Mesendoderm (in vitro differentiated cells): ENCODE data around the gene CDCP1.

Source experiments
- DNase-seq: peaks from one replicate; pipeline ENCODE4 v3.0.0; 2013
- H2AK5ac ChIP-seq: 2 replicates; pipeline ENCODE4 v1.6.1; 2013; ENCODE audit warnings: low read length, inconsistent platforms
- H2BK120ac ChIP-seq: 2 replicates; pipeline ENCODE4 v1.6.1; 2013; ENCODE audit warnings: low read depth, mild to moderate bottlenecking, low read length, moderate library complexity, mixed read lengths
- H2BK15ac ChIP-seq: replicated peaks from 2 replicates; pipeline ENCODE4 v1.6.1; 2013; ENCODE audit warnings: low read depth, mild to moderate bottlenecking, moderate library complexity
- H2BK5ac ChIP-seq: 2 replicates; pipeline ENCODE4 v1.6.1; 2013; ENCODE audit warnings: low read length, inconsistent platforms
- H3K18ac ChIP-seq: 2 replicates; pipeline ENCODE4 v1.6.1; 2013; ENCODE audit warnings: mild to moderate bottlenecking, low read length, mixed read lengths
- H3K23ac ChIP-seq: one replicate; pipeline ENCODE4 v1.6.1; 2013; ENCODE audit warnings: low read length
- H3K27ac ChIP-seq: 2 replicates; pipeline ENCODE4 v1.5.1; 2013; ENCODE audit warnings: low read depth, mild to moderate bottlenecking, inconsistent platforms, low read length, moderate library complexity
- H3K27me3 ChIP-seq: 2 replicates; pipeline ENCODE4 v1.6.1; 2013; ENCODE audit warnings: low read length, control low read depth, mild to moderate bottlenecking, inconsistent platforms; ENCODE audit not compliant: insufficient read depth, poor library complexity
- H3K36me3 ChIP-seq: 2 replicates; pipeline ENCODE4 v1.6.1; 2013; ENCODE audit warnings: low read length, inconsistent platforms; ENCODE audit not compliant: control insufficient read depth, insufficient read depth
- H3K4ac ChIP-seq: one replicate; pipeline ENCODE4 v1.6.1; 2013; ENCODE audit warnings: low read depth, mild to moderate bottlenecking, low read length, moderate library complexity
- H3K4me1 ChIP-seq: 2 replicates; pipeline ENCODE4 v1.6.1; 2013; ENCODE audit warnings: low read depth, low read length, inconsistent platforms; ENCODE audit not compliant: control insufficient read depth
- H3K4me2 ChIP-seq: 2 replicates; pipeline ENCODE4 v1.6.1; 2013; ENCODE audit warnings: low read length
- H3K4me3 ChIP-seq: 2 replicates; pipeline ENCODE4 v1.5.1; 2013; ENCODE audit warnings: mild to moderate bottlenecking, low read length
- H3K56ac ChIP-seq: one replicate; pipeline ENCODE4 v1.6.1; 2013; ENCODE audit warnings: low read length
- H3K79me1 ChIP-seq: 2 replicates; pipeline ENCODE4 v1.6.1; 2013; ENCODE audit warnings: low read length, inconsistent platforms
- H3K79me2 ChIP-seq: 2 replicates; pipeline ENCODE4 v1.6.1; 2013; ENCODE audit warnings: mild to moderate bottlenecking, low read length; ENCODE audit not compliant: control insufficient read depth, insufficient read depth
- H3K9ac ChIP-seq: 2 replicates; pipeline ENCODE4 v1.6.1; 2013; ENCODE audit warnings: low read length, inconsistent platforms
- H4K5ac ChIP-seq: one replicate; pipeline ENCODE4 v1.6.1; 2013; ENCODE audit warnings: low read length
- H4K8ac ChIP-seq: one replicate; pipeline ENCODE4 v1.6.1; 2013; ENCODE audit warnings: low read depth, mild to moderate bottlenecking, control low read depth, low read length, moderate library complexity
- WGBS: extraction: QIAGEN DNeasy Blood & Tissue Kit; methylation state at CpG from one replicate; pipeline ENCODE4 v1.1.7; 2013; ENCODE audit warnings: low lambda C conversion rate, missing lambda C conversion rate; ENCODE audit not compliant: insufficient coverage; ENCODE audit errors: extremely low coverage; 5-methylcytosine and 5-hydroxymethylcytosine counted together

The CDCP1 gene

GRCh38 chr3:45164056-45164455, 17.9 kb upstream of the CDCP1 start:
- no peaks in the 10 kb centered on the region for H3K79me1 ChIP-seq
- no peak overlapping the region for H3K4ac ChIP-seq
- H3K27me3 ChIP-seq, result no peaks in the 10 kb centered on the region
- no CpG with 5 or more reads among the region's 4 CpGs for WGBS
- H4K8ac ChIP-seq, result no peak overlapping the region
- no peak overlapping the region for H3K23ac ChIP-seq
- H3K4me2 ChIP-seq, result no peak overlapping the region
- no peak overlapping the region for H4K5ac ChIP-seq
- peaks cover 6% of the 10 kb centered on the region for H3K4me1 ChIP-seq
- no peak for DNase-seq
- H3K79me2 ChIP-seq, result no peaks in the 10 kb centered on the region
- no peaks in the 10 kb centered on the region for H3K36me3 ChIP-seq
- H3K56ac ChIP-seq, result no peak overlapping the region
- no peak overlapping the region for H3K27ac ChIP-seq
- no peak overlapping the region for H3K9ac ChIP-seq
- H2BK15ac ChIP-seq, result no peak overlapping the region
- H2BK5ac ChIP-seq, result no peak overlapping the region
- H2BK120ac ChIP-seq, result no peak overlapping the region
- H3K18ac ChIP-seq, result no peak overlapping the region
- no peak overlapping the region for H2AK5ac ChIP-seq
- H3K4me3 ChIP-seq, result no peak overlapping the region

GRCh38 chr3:45163481-45163880, 17.3 kb upstream of the CDCP1 start:
- Histone ChIP-seq H3K36me3 (no peaks in the 10 kb centered on the region), H2BK15ac (no peak overlapping the region), H3K4me2 (no peak overlapping the region), H3K4me1 (peaks cover 6% of the 10 kb centered on the region), H4K8ac (no peak overlapping the region), H3K9ac (no peak overlapping the region), H4K5ac (no peak overlapping the region), H2BK5ac (no peak overlapping the region), H3K4me3 (no peak overlapping the region), H3K79me2 (no peaks in the 10 kb centered on the region), H2AK5ac (no peak overlapping the region), H3K23ac (no peak overlapping the region), H3K27me3 (no peaks in the 10 kb centered on the region), H3K56ac (no peak overlapping the region), H2BK120ac (no peak overlapping the region), H3K27ac (no peak overlapping the region), H3K4ac (no peak overlapping the region), H3K79me1 (no peaks in the 10 kb centered on the region), H3K18ac (no peak overlapping the region)
- no peak for DNase-seq
- no CpG with 5 or more reads among the region's 6 CpGs for WGBS

GRCh38 chr3:45154641-45155147, 8.5 kb upstream of the CDCP1 start:
- Histone ChIP-seq H3K23ac (no peak overlapping the region), H3K27ac (no peak overlapping the region), H4K8ac (no peak overlapping the region), H3K79me1 (no peaks in the 10 kb centered on the region), H3K27me3 (no peaks in the 10 kb centered on the region), H2BK120ac (no peak overlapping the region), H3K4me2 (no peak overlapping the region), H3K79me2 (no peaks in the 10 kb centered on the region), H3K4ac (no peak overlapping the region), H3K4me3 (no peak overlapping the region), H4K5ac (no peak overlapping the region), H3K9ac (no peak overlapping the region), H3K56ac (no peak overlapping the region), H3K36me3 (no peaks in the 10 kb centered on the region), H2BK15ac (no peak overlapping the region), H3K4me1 (no peaks in the 10 kb centered on the region), H3K18ac (no peak overlapping the region), H2AK5ac (no peak overlapping the region), H2BK5ac (no peak overlapping the region)
- DNase-seq, result no peak
- no CpG with 5 or more reads among the region's 6 CpGs for WGBS

DNA sequence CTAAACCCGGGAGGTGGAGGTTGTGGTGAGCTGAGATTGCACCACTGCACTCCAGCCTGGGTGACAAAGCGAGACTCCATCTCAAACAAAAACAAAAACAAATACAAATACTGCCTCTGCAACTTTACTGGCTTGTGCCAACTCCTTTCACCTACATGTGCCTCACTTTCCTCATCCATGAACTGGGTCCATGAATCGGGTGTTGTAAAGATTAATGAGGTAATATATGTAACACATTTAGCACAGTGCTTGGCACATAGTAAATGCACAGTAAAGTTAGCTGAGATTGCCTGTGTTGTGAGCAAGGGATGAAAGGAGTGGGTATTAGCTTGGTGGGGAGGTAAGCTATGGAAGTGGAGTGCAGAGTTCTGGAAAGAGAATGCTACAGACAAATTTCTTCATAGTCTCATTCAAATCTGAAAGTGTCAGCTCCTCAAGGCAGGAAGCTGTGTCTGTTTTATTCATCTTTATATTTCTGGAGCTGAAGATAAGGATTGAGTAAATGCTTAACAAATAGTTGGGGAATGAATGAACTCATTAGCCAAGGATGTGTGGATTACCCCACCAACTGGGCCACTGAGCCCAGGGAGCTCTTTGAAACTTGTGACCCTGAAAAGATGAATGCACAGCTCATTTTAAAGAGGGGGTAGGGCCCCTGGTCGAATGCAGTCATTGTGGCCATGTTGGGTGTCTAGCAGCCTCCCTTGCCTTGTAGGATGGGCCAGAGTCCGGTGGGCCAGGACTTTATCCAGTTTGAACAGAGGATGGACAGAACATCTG, 7.7 kb upstream of the CDCP1 start:
- Histone ChIP-seq H4K5ac (no peak overlapping the region), H3K4me2 (no peak overlapping the region), H3K4me1 (no peaks in the 10 kb centered on the region), H3K79me2 (no peaks in the 10 kb centered on the region), H2AK5ac (no peak overlapping the region), H3K27ac (no peak overlapping the region), H3K4me3 (no peak overlapping the region), H3K23ac (no peak overlapping the region), H3K4ac (no peak overlapping the region), H3K18ac (no peak overlapping the region), H3K27me3 (no peaks in the 10 kb centered on the region), H2BK5ac (no peak overlapping the region), H3K9ac (no peak overlapping the region), H2BK120ac (no peak overlapping the region), H3K36me3 (no peaks in the 10 kb centered on the region), H3K79me1 (no peaks in the 10 kb centered on the region), H4K8ac (no peak overlapping the region), H2BK15ac (no peak overlapping the region), H3K56ac (no peak overlapping the region)
- DNase-seq, result no peak
- no CpG with 5 or more reads among the region's 5 CpGs for WGBS

- H2AK5ac ChIP-seq, result no peak overlapping the region
- H3K4ac ChIP-seq, result no peak overlapping the region
- H3K23ac ChIP-seq, result no peak overlapping the region
- no CpG with 5 or more reads among the region's 1 CpG for WGBS
- H2BK15ac ChIP-seq, result no peak overlapping the region
- no peak overlapping the region for H4K5ac ChIP-seq
- H2BK120ac ChIP-seq, result no peak overlapping the region
- no peak overlapping the region for H3K4me2 ChIP-seq
- no peaks in the 10 kb centered on the region for H3K79me1 ChIP-seq
- no peaks in the 10 kb centered on the region for H3K79me2 ChIP-seq
- no peak overlapping the region for H3K18ac ChIP-seq
- H4K8ac ChIP-seq, result no peak overlapping the region
- H3K56ac ChIP-seq, result no peak overlapping the region
- no peaks in the 10 kb centered on the region for H3K4me1 ChIP-seq
- no peaks in the 10 kb centered on the region for H3K36me3 ChIP-seq
- no peak overlapping the region for H3K27ac ChIP-seq
- no peak for DNase-seq
- H3K4me3 ChIP-seq, result no peak overlapping the region
- H2BK5ac ChIP-seq, result no peak overlapping the region
- no peak overlapping the region for H3K9ac ChIP-seq
- no peaks in the 10 kb centered on the region for H3K27me3 ChIP-seq
Measured at GRCh38 chr3:45152307-45152706, 6.1 kb upstream of the CDCP1 start.

- Histone ChIP-seq H3K36me3 (no peaks in the 10 kb centered on the region), H3K27ac (no peak overlapping the region), H3K79me1 (no peaks in the 10 kb centered on the region), H3K56ac (no peak overlapping the region), H4K8ac (no peak overlapping the region), H2AK5ac (no peak overlapping the region), H3K4me3 (no peak overlapping the region), H2BK5ac (no peak overlapping the region), H3K18ac (no peak overlapping the region), H3K23ac (no peak overlapping the region), H3K4ac (no peak overlapping the region), H3K4me1 (no peaks in the 10 kb centered on the region), H3K4me2 (no peak overlapping the region), H2BK120ac (no peak overlapping the region), H3K27me3 (no peaks in the 10 kb centered on the region), H4K5ac (no peak overlapping the region), H3K79me2 (no peaks in the 10 kb centered on the region), H3K9ac (no peak overlapping the region), H2BK15ac (no peak overlapping the region)
- no peak for DNase-seq
- WGBS, result no CpG with 5 or more reads among the region's 2 CpGs
Measured at GRCh38 chr3:45151100-45151499, 4.9 kb upstream of the CDCP1 start.
